SK-N-MC (cell line): ENCODE results near the gene SKP2.
"Not testable (repeated sequence)": the region's sequence is repeated elsewhere in the genome, so short reads cannot be mapped to it uniquely, and the experiment has no call there.

ENCODE experiments used
- EZH2 ChIP-seq: fragments of 200-600 bp; sonication (generic); IDR thresholded peaks from one replicate; pipeline ENCODE4 v1.6.1; 2017; ENCODE audit warnings: antibody characterized with exemption
- POLR2AphosphoS5 ChIP-seq: IDR thresholded peaks from 2 replicates; pipeline ENCODE4 v1.6.1; 2012; ENCODE audit warnings: mild to moderate bottlenecking, low read depth, low read length, borderline replicate concordance

GRCh38 chr5:36133009-36133408, 18.9 kb upstream of the SKP2 start:
- not testable (repeated sequence) for TF ChIP-seq POLR2AphosphoS5, EZH2
